IMR-90 (cell line): ENCODE results near the gene POFUT1. TPM values are rescaled to one million over a fixed set of nuclear protein-coding genes. Genes with fewer than 3 reads are reported as not detected.

Experiments
- ATAC-seq: fragments of 200-7000 bp; cut with Tn5 transposase; 2 replicates; pipeline ENCODE4 v1.9.1; 2020; ENCODE audit warnings: low read depth, mild to moderate bottlenecking, moderate library complexity
- BruUV-seq: library from RNA; stranded (reverse); fragments of 400-500 nt; replicated peaks from 2 replicates; lab custom pipeline; 2021; lab: Mats Ljungman, UMichigan
- CTCF ChIA-PET: fragments of 300-600 bp; formaldehyde crosslinking; extraction: SDS; loops from one replicate; lab custom pipeline; 2021; ENCODE audit warnings: antibody characterized with exemption; lab: Yijun Ruan, JAX
- POLR2A ChIA-PET: fragments of 300-600 bp; sonication (Branson Sonifier 250); formaldehyde crosslinking; loops from one replicate; lab custom pipeline; 2022; ENCODE audit warnings: antibody characterized with exemption; ENCODE audit not compliant: unreplicated experiment; lab: Charles Lee
- DNase-seq: peaks from one replicate; pipeline ENCODE4 v3.0.0; 2013
- H2AFZ ChIP-seq: replicated peaks from 2 replicates; pipeline ENCODE3; 2013; ENCODE audit warnings: low read length, mild to moderate bottlenecking; ENCODE audit not compliant: poor library complexity
- H2AK5ac ChIP-seq: 2 replicates; pipeline ENCODE4 v1.6.1; 2013; ENCODE audit warnings: low read depth, low read length, inconsistent platforms
- H2AK9ac ChIP-seq: replicated peaks from 2 replicates; pipeline ENCODE3; 2013; ENCODE audit warnings: mild to moderate bottlenecking, low read depth, low read length, moderate library complexity; ENCODE audit not compliant: poor library complexity
- H2BK120ac ChIP-seq: 2 replicates; pipeline ENCODE4 v1.6.1; 2013; ENCODE audit warnings: low read depth, low read length, inconsistent platforms
- H2BK15ac ChIP-seq: 3 replicates; pipeline ENCODE4 v1.6.1; 2013; ENCODE audit warnings: low read depth, low read length, inconsistent platforms
- H2BK20ac ChIP-seq: 2 replicates; pipeline ENCODE4 v1.6.1; 2013; ENCODE audit warnings: low read depth, mild to moderate bottlenecking, inconsistent platforms, low read length, moderate library complexity
- H2BK5ac ChIP-seq: 2 replicates; pipeline ENCODE4 v1.6.1; 2013; ENCODE audit warnings: mild to moderate bottlenecking, low read depth, low read length, inconsistent platforms; ENCODE audit not compliant: poor library complexity, severe bottlenecking
- H3K14ac ChIP-seq: replicated peaks from 2 replicates; pipeline ENCODE4 v1.6.1; 2013; ENCODE audit warnings: low read depth, low read length, inconsistent platforms
- H3K18ac ChIP-seq: 2 replicates; pipeline ENCODE4 v1.6.1; 2013; ENCODE audit warnings: low read depth, low read length, control low read depth
- H3K23ac ChIP-seq: 2 replicates; pipeline ENCODE4 v1.6.1; 2013; ENCODE audit warnings: low read depth, low read length, inconsistent platforms
- H3K27ac ChIP-seq: 2 replicates; pipeline ENCODE4 v1.5.1; 2013; ENCODE audit warnings: mild to moderate bottlenecking, control low read depth, low read length; ENCODE audit not compliant: insufficient read depth
- H3K27me3 ChIP-seq: 2 replicates; pipeline ENCODE4 v1.6.1; 2013; ENCODE audit warnings: low read length; ENCODE audit not compliant: control insufficient read depth, insufficient read depth
- H3K36me3 ChIP-seq: 2 replicates; pipeline ENCODE4 v1.6.1; 2013; ENCODE audit warnings: low read length, mixed read lengths; ENCODE audit not compliant: control insufficient read depth, insufficient read depth
- H3K4ac ChIP-seq: 2 replicates; pipeline ENCODE4 v1.6.1; 2013; ENCODE audit warnings: low read depth, low read length, inconsistent platforms
- H3K4me1 ChIP-seq: 2 replicates; pipeline ENCODE4 v1.6.1; 2013; ENCODE audit warnings: low read length, mixed read lengths; ENCODE audit not compliant: control insufficient read depth, insufficient read depth
- H3K4me2 ChIP-seq: 2 replicates; pipeline ENCODE4 v1.6.1; 2013; ENCODE audit warnings: low read depth, mild to moderate bottlenecking, control low read depth, low read length, moderate library complexity
- H3K4me3 ChIP-seq: 2 replicates; pipeline ENCODE4 v1.5.1; 2013; ENCODE audit warnings: low read depth, mild to moderate bottlenecking, control low read depth, low read length, moderate library complexity; ENCODE audit not compliant: insufficient read depth
- H3K56ac ChIP-seq: 2 replicates; pipeline ENCODE4 v1.6.1; 2013; ENCODE audit warnings: low read length, inconsistent platforms; ENCODE audit not compliant: insufficient read depth; ENCODE audit errors: extremely low read depth
- H3K79me1 ChIP-seq, 2 experiments: 2 replicates each; pipeline ENCODE4 v1.6.1; 2013; ENCODE audit warnings: low read length in 2 of 2, inconsistent platforms in 1 of 2, low read depth in 1 of 2
- H3K9ac ChIP-seq: 2 replicates; pipeline ENCODE4 v1.6.1; 2013; ENCODE audit warnings: low read depth, low read length, control low read depth
- H3K9me1 ChIP-seq: 2 replicates; pipeline ENCODE4 v1.6.1; 2013; ENCODE audit warnings: low read length, inconsistent platforms; ENCODE audit not compliant: insufficient read depth
- H3K9me3 ChIP-seq: 2 replicates; pipeline ENCODE4 v1.6.1; 2013; ENCODE audit warnings: low read length; ENCODE audit not compliant: control insufficient read depth, insufficient read depth
- H4K20me1 ChIP-seq: 2 replicates; pipeline ENCODE4 v1.6.1; 2013; ENCODE audit warnings: low read length, inconsistent platforms; ENCODE audit not compliant: insufficient read depth
- H4K5ac ChIP-seq: 2 replicates; pipeline ENCODE4 v1.6.1; 2013; ENCODE audit warnings: mild to moderate bottlenecking, low read depth, low read length, control low read depth
- H4K8ac ChIP-seq, 2 experiments: 2 replicates each; pipeline ENCODE4 v1.6.1; 2013; ENCODE audit warnings: low read depth in 2 of 2, low read length in 2 of 2, control low read depth in 1 of 2, inconsistent platforms in 1 of 2
- H4K91ac ChIP-seq: 2 replicates; pipeline ENCODE4 v1.6.1; 2013; ENCODE audit warnings: low read depth, low read length, inconsistent platforms; ENCODE audit not compliant: insufficient read depth
- BHLHE40 ChIP-seq: fragments of 150-350 bp; IDR thresholded peaks from 2 replicates; pipeline ENCODE4 v1.6.1; 2016; ENCODE audit warnings: mild to moderate bottlenecking, low read depth, low read length
- CEBPB ChIP-seq: IDR thresholded peaks from 2 replicates; pipeline ENCODE4 v1.6.1; 2012; ENCODE audit warnings: low read depth, low read length, improper control_type of control experiment
- CHD1 ChIP-seq: IDR thresholded peaks from 2 replicates; pipeline ENCODE4 v1.6.1; 2012; ENCODE audit warnings: low read depth, low read length, improper control_type of control experiment
- MAFK ChIP-seq: IDR thresholded peaks from 2 replicates; pipeline ENCODE4 v1.6.1; 2012; ENCODE audit warnings: low read depth, low read length, improper control_type of control experiment
- MAZ ChIP-seq: IDR thresholded peaks from 2 replicates; pipeline ENCODE4 v1.6.1; 2012; ENCODE audit warnings: low read depth, mild to moderate bottlenecking, low read length, improper control_type of control experiment, moderate library complexity, borderline replicate concordance
- NFE2L2 ChIP-seq: fragments of 150-350 bp; IDR thresholded peaks from 2 replicates; pipeline ENCODE4 v1.6.1; 2016; ENCODE audit warnings: low read depth, mild to moderate bottlenecking, low read length
- POLR2A ChIP-seq: IDR thresholded peaks from 2 replicates; pipeline ENCODE4 v1.6.1; 2012; ENCODE audit warnings: mild to moderate bottlenecking, low read depth, low read length
- RAD21 ChIP-seq: IDR thresholded peaks from 2 replicates; pipeline ENCODE4 v1.6.1; 2012; ENCODE audit warnings: low read length, improper control_type of control experiment
- SMC3 ChIP-seq: fragments of 150-350 bp; IDR thresholded peaks from 2 replicates; pipeline ENCODE4 v1.6.1; 2016; ENCODE audit warnings: low read depth, mild to moderate bottlenecking, antibody characterized with exemption, low read length, moderate library complexity
- WGBS, 2 experiments: methylation state at CpG; one replicate each; pipeline versions ENCODE4 v1.1.5 to v1.1.7; 2013; ENCODE audit warnings: missing lambda C conversion rate in 2 of 2; ENCODE audit not compliant: insufficient read length in 1 of 2; ENCODE audit errors: extremely low coverage in 2 of 2; 5-methylcytosine and 5-hydroxymethylcytosine counted together
- dilution Hi-C: fragments of 300-500 bp; cut with HindIII; formaldehyde crosslinking; loops from one replicate; pipeline ENCODE4 v1.14.3; 2018; ENCODE audit warnings: low sequenced_read_pairs; ENCODE audit not compliant: unreplicated experiment
- in situ Hi-C: fragments of 300-500 bp; cut with MboI; formaldehyde crosslinking; loops from 3 replicates; pipeline ENCODE4 v1.14.3; 2019; ENCODE audit warnings: low sequenced_read_pairs, inconsistent platforms, mixed read lengths
- intact Hi-C: fragments of 100-400 bp; cut with micrococcal nuclease; formaldehyde crosslinking; loops from 2 replicates; pipeline ENCODE4 v1.10.0; 2022
- polyA plus RNA-seq, 3 experiments: library from polyadenylated mRNA; depleted of rRNA; stranded (reverse); fragments of >200 nt; gene quantifications; 2 replicates each; pipeline ENCODE4 v1.2.3, GENCODE V29; 2012; ENCODE audit warnings: low replicate concordance in 1 of 3
- total RNA-seq: library from RNA; depleted of rRNA; stranded (reverse); fragments of >200 nt; gene quantifications from 2 replicates; pipeline ENCODE4 v1.2.3, GENCODE V29; 2012

POFUT1 gene
- total and polyA plus RNA-seq, 2 of the 4 experiments (the other 2 are of a cell fraction), result 25.5 to 41.1 TPM

DNA sequence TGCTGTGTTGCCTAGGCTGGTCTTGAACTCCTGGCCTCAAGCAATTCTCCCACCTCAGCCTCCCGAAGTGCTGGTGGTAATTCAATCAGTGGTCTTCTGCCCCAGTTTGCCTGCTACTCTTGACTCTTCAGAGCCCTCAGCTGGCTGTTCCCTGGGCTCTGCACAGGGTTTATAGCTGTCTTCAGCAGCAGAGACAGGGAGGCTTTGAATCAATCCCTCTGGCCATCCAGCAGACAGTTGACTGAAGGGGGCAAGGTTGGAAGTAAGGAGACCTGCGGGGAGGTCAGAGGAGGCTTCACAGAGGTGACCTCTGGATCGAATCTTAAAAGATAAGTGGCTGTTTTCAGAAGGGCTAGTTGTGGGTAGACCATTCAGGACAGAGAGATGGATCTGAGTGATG lies 43.8 kb downstream of the POFUT1 start:
- Histone ChIP-seq H3K4me1 (peaks cover 3% of the 10 kb centered on the region), H3K79me1 (no peaks in the 10 kb centered on the region), H3K4ac (no peak overlapping the region), H3K18ac (no peak overlapping the region), H3K9me3 (peaks cover 3% of the 10 kb centered on the region; the same call in 1 of the 2 replicates), H2AK5ac (no peak overlapping the region), H4K8ac (no peak overlapping the region), H2BK20ac (no peak overlapping the region), H2BK5ac (no peak overlapping the region), H3K14ac (no peak overlapping the region), H3K27me3 (peaks cover 3% of the 10 kb centered on the region; the same call in 1 of the 2 replicates), H4K20me1 (no peaks in the 10 kb centered on the region), H4K5ac (no peak overlapping the region), H3K27ac (no peak overlapping the region), H3K4me2 (no peak overlapping the region), H2BK15ac (no peak overlapping the region), H3K36me3 (no peaks in the 10 kb centered on the region), H2AFZ (no peak overlapping the region), H2AK9ac (no peak overlapping the region), H3K56ac (no peak overlapping the region), H3K9me1 (no peaks in the 10 kb centered on the region; the same call in 1 of the 2 replicates), H3K4me3 (no peak overlapping the region), H4K91ac (no peak overlapping the region), H3K23ac (no peak overlapping the region), H2BK120ac (no peak overlapping the region), H3K9ac (no peak overlapping the region)
- POLR2A ChIA-PET, result no interaction called here
- in situ Hi-C loops, result no loop called here
- intact Hi-C loops, result no loop called here
- BruUV-seq, result no TSS peak
- TF ChIP-seq MAFK, result no peak
- TF ChIP-seq CEBPB, result no peak
- no peak for TF ChIP-seq NFE2L2
- TF ChIP-seq BHLHE40, result no peak
- TF ChIP-seq MAZ, result no peak
- no peak for TF ChIP-seq POLR2A
- TF ChIP-seq RAD21, result no peak
- no peak for TF ChIP-seq CHD1
- TF ChIP-seq SMC3, result no peak
- dilution Hi-C loops, result no loop called here
- DNase-seq (no peak), ATAC-seq (no peak)
- CTCF ChIA-PET, result no interaction called here
- no CpG with 5 or more reads among the region's 3 CpGs for WGBS, 2 experiments
